Stimulated activated CD4-positive, alpha-beta T cell treated with anti-CD3 and anti-CD28 coated beads, Interleukin-15, amount 100 ng/mL, for 48 hours (primary cell): ENCODE measurements around the gene ARMH3.

Source experiments
- DNase-seq, 2 donors: peaks; one replicate each; pipeline ENCODE4 v3.0.0-alpha.2; 2020; ENCODE audit warnings: low read depth in 2 of 2

ARMH3 gene

DNA sequence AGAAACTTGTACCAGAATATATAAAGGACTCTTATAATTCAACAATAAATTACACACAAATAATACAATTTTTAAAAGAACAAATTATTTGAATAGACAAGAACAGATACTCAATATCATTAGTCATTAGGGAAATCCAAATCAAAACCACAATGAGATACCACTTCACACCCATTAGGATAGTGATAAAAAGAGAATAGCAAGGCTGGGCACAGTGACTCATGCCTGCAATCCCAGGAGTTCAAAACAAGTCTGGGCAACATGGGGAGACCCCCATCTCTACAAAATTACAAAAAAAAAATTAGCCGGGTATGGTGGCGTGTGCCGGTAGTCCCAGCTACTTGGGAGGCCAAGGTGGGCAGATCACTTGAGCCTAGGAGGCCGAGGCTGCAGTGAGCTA, 160.2 kb downstream of the ARMH3 start:
- no peak for DNase-seq

DNA sequence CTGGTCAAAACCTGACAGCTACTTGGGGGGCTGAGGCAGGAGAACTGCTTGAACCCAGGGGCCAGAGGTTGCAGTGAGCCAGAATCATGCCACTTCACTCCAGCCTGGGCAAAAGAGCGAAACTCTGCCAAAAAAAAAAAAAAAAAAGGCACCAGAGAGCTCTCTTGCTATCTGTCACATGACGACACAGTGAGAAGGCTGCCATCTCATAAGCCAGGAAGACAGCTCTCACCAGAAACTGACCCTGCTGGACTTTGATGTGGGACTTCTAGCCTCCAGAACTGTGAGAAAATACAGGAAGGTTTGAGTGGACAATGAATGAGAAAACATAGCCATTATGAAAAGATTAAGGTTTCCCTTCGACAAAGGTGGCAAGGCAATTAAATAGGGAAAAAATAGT, 161.2 kb downstream of the ARMH3 start:
- no peak for DNase-seq

DNA sequence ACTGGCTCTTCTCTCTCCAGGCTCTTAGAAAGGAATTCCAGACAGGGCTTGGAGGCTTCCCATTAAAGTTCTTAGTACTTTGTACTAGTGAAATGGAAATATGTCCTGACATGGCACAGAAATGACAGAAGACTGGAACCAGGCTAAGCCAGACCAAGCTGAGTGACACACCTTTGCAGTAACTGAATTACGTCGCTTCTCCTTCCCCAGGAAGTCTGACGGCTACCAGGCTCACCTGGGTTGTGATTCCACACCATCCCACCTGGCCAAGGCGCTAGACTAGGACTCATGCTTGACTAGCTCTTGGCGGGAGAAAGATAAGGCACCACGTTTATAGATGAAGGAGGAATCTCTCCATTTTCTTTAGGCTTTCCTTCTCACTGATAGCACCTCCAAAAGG, 161.7 kb downstream of the ARMH3 start:
- no peak for DNase-seq

DNA sequence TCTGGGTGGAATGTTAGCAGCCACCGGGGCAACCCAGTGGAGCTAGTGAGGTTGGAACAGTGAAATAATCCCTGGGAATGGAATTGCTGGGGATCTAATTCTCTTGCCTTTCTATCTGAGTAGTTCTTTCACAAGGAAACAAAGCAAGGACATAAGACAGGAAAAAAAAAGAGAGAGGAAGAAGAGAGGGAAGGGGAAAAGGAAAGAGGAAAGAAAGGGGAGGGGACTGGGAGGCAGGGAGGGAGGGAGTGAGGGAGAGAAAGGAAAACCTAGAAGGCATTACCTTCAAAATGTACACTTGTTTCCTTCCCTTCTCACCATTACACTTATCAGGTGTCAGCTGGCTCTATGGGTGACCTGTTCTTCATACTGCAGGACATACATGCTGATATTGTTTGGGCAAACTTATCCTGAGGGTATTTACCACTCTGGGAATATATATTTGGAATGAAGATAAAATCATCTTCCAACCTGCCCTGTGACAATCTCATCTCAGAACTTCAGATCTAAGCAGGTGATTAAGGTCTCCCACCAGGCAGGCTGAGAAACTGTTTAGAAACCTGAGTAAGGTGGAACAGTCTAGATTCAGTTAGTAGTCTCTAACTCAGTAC, 162.4 kb downstream of the ARMH3 start:
- DNase-seq, result no peak

DNA sequence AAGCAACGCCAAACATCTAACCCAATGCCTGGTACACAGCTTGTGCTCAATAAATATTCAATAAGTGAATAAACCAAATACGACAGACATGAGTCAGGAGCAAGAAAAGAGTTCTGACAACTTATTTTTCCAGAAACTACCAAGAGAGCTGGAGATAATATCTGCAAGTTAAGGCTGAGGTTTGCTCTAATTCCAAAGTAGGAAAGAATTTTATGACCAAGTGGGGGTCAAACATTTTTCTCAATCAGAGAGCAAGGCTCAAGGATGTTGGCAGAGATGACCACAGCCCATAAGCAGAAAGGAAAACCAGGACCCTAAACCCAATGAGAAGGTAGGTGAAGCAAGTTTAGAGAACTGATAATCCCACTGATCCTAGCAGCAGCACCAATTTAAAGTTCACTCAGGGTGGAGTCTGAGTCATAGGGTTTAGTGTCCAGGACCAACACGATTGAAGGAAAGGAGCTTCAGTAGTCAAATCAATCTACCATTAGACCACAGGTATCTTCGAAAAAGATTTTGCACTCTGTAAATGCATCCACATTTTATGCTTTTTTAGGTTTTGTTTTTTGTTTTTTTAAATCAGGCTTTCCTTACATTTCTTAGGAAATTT, 163.1 kb downstream of the ARMH3 start:
- no peak for DNase-seq

DNA sequence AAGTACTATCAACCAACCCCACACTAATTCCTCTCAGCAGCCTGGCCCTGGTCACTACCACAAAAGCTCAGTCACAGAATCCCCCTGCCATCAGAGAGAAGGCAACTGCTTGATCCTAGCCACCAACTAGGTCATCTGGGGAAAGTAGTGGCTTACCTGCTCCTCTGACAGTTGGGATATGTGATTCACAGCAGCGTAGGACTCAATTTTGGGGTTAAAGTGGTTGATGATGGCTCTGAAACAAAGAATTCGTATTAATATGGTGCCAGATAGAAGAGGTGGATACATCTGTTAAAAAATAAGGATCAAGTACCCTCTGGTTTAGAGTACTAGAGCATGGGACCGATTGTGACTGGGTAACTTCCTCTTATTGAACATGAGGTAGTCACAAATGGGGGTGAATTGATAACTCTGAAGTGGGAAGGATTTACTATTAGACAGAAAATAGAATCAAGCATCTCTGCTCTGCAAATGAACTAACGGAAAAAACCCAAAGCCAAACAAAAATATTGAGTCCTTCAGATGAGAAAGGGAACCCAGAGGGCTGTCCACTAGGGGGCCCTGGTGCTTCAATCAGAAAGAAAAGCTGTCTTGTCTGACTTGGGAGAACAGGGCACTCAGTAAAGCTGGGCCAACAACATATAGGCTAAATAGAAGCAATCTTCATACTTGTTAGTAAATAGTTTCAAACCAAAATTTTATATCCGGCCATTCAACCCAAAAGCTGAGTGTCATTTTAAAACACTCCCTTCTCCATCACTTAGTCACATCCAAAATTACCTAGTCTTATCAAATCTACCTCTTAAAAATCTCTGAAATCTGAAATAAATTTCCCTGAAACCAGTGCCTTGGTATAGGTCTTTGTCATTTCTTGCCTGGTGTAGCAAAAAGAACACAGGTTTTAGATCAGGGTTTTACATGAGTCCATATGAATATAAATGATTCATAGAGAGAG, 166.4 kb downstream of the ARMH3 start:
- DNase-seq, result peak; percentile 55 to 72

DNA sequence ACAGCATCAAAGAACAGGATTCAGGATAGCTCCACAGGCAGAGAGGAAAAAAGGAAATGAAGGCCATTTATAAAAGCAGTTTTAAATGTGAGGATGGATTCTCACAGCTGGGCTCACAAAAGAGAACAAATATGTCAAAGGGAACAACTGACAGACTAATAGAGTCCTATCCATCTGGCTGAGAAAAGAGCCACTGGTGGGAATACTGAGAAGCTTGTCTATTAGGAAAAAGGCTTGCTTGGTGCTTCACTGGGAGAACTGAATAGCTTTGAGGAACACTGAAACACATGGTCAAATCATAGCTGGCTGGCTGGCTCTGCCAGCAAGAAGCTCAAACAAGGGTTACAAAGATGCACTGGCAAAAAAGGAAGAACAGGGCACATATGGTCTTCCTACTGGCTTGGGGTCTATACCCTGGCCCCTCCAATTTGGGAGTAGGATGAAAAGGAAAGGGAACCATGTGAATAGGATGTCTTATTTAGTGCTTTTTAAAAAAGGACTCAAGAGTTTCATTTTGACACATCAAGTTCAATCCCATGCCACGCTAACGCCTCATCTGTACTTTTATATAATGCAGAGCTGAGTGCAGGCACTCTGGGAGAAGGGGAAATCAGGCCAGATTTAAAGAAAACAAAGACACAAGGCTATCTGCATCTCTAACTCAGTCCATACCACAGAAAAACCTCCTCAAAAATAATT, 167.6 kb downstream of the ARMH3 start:
- DNase-seq, result no peak

DNA sequence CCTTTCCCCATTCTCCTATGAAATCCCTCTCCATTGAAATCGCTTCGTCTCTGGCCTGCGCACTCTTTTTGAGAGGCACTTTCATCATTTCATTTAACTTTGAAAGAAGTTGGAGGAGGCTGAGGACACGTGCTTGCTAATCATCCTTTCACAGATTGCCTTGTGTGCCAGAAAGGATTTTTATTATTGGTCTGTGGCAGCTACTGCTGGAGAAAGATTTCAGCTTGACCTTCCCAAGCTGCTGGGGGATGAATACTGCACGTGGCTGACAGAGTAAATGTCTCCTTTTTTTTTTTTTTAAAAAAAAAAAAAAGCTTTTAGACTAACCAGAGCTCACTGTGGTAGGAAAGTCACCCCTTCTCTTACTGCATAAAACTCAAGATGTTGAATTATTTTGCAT, 168.2 kb downstream of the ARMH3 start:
- no peak for DNase-seq

DNA sequence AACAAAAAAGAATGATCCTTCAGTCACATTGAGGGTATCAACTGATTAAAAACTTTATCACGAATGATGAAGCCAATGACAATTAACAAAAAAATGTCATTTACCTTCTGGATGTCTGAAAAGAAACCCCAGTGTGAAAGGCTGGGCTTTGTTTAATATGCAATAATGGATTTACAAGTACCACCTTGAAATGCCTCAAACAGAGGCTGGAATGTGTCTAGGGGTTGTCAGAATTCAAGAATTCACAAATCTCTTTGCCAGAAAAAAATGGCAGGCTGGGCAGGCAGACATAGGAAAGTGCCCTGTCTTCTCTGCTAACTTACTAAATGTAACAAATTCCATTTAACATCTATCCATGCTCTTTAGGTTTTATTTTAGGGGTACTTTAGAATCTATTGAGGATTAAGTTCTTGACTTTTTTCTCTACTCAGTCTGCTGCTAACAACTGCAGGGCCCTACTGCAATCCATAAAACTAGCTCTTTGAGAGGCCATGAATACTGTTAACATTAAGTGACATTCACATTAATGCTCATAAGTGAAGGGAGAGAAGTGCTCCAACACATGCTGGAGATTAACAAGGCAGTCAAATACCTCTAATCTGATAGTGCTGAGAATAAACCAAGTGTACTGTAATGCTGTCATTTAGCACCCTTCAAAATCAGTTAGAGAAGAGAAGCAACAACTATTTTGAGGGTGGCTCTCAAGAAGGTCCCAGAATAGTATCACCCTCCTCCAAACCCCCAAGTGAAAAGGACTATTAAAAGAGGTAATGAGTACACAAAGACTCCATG, 169.3 kb downstream of the ARMH3 start:
- no peak for DNase-seq

DNA sequence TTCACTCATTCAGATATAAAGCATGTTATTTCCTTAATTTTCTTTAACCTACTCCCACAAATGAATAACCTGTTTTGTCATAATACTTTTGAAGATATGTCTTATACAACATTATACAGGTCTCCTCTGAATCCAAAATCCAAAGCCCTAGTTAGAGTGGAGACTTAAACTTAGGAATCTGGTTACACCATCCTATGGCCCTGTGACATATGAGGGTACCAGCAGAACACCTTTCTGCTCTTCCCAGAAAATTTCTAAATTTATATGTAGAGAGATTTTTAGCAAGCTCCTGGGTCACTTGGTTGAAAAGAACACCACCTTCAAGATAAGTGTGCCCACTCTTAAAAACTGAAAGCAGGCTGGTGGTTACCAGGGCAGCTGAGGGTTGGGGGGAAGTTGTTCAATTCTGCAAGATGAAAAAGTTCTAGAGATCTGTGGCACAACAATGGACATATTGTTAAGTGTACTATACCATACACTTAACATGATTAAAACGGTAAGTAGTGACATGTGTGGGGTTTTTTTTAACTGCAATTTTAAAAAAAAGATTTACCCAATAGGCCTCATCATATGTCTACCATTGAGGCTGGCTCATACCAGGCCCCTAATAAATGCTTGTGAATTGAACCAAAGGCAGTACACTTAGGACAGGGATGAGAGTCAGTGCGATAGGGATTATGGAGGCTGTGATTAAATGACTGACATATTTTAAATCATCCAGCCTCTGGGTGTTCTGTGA, 174.8 kb downstream of the ARMH3 start:
- no peak for DNase-seq

DNA sequence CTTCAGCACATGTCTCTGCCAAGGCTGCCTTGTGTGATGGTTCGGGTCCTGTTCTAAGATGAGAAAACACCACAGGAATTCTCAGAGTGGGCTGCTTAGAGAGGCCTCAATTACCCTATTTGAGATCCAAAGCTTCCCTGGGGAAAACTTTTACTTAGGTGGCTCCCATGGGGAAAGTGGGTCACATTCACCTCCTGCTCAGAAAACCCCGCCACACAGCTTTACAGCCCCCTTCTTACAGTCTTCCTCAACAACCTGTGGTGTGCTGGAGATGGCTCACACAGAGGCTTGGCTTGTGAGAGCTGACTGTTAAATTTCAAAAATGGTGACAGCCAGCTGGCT, 175.8 kb downstream of the ARMH3 start:
- DNase-seq, result no peak

DNA sequence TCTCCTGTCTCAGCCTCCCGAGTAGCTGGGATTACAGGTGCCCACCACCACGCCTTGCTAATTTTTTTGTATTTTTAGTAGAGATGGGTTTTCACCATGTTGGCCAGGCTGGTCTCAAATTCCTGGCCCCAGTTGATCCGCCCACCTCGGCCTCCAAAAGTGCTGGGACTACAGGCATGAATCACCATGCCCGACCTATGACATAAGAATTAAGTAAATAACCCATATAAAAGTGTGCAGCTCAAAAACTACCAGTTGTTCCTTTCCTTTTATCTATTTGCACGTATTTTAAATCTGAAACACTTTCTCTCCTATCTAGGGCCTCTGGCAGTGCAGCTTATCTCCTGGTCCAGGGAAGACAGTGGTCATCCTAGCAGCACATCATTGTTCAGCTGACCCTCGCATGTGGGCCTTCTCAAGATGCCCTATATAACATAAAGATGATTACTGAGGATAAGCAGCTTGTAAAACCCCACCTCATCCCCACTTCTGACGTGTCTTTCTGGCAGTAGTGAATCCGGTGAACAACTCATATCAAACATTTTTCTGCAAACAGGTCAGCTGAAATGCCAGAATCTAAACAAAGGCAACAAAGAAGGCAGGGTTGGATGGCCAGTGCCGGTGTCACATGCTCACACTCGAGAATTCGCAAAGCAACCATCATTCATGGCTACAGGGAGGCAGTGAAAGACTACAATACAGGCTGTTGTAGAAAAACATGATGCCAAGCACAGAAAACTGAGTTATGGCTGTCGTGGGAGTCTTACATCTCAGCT, 176.3 kb downstream of the ARMH3 start:
- DNase-seq, result no peak

DNA sequence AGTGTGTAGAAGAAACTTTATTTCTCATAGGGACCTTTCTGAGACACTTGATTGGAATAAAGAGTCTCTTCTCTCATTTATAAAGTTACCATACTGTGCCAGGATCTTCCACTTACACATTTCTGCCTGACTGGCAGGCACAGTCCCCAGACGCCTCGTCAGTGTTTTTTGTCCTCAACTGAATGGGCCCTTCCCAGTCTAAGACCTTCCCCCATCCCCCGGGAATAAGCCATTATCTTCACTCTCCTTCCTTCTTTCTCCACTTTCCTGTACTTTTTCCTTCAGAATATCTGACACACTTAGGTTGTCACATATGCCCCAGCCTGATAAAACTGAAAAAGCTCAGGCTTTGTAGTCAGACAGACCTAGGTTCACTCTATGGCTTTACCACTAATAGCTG, 177.1 kb downstream of the ARMH3 start:
- no peak for DNase-seq

DNA sequence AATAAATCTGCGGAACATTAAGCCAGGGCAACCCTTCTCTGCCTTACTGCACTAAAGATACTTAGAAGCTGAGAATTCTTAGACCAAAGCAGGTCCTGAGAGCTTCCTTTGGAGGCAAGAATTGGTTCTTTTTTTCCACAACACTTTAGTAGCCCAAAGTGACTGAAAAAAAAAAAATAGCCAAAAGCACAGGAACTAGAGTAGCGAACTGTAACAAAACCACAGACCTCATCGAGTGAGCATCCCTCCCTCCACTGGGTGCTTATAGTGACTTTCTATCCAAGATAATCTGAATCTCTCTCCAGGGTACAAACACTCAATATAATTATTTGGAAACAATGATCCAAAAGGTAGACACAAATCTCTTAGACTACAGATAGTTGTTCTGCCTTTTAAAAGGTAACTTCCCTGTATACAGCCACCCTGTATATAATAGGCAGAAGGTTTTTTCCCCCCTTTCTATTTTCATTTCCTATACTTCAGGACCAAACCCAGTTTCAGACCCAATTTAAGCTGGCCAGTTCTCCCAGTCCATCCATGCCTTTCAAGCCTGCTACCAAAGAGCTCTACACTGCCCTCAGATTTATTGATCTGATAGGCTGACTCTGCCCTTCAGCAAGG, 180.8 kb downstream of the ARMH3 start:
- DNase-seq, result no peak

DNA sequence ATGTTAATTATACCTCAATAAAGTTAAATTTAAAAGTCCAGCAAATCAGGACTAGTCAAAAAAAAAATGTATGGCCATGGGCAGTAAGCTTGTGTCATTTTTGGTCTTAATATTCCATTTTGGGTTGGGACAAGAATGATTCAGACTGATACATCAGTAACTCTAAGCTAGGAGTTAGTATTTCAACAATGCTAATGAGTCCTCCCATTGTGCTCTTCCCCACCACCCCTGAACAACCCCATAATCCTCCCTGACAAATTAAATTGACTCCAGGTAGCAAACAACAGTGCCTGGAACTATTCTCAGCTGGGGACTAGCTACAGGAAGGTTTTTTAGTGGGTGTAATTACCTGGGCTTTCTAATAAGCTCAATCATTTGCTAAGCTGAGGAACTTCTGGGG, 181.7 kb downstream of the ARMH3 start:
- DNase-seq, result no peak

DNA sequence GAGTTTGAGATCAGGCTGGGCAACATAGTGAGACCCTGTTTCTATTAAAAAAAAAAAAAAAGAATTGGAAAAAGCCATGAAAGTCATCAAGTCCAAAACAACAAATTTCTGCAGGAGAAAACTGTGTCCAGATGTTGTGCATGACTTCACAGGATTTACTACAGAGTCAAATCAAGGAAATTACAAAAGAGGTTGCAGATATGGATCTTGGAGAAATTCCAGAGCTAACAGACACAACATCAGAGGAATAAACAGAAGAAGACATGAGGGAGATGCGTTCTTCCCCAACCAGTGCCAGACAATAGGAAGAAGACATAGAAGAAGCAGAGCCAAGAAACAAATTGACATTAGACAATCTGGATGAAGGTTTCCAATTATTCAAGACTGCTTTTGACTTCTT, 188.0 kb downstream of the ARMH3 start:
- no peak for DNase-seq

DNA sequence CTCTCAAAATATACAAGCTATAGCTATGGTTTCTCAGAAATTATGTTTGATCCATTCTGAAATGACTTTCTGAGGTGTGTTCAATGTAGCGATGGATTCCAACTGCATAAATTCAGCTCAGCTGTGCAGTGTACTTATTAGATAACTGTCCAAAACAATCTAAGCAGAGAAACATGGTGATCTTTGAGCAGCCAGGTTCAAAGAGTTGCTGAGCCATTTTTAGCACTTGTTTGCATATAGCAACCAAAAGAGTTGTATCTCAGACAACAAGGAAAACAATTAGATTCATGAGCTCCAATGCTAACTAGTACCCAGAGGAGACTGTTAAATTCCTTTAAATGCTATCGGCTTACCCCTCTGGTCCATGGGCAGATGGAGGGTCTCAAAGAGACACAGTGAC, 196.4 kb downstream of the ARMH3 start:
- DNase-seq, result no peak

DNA sequence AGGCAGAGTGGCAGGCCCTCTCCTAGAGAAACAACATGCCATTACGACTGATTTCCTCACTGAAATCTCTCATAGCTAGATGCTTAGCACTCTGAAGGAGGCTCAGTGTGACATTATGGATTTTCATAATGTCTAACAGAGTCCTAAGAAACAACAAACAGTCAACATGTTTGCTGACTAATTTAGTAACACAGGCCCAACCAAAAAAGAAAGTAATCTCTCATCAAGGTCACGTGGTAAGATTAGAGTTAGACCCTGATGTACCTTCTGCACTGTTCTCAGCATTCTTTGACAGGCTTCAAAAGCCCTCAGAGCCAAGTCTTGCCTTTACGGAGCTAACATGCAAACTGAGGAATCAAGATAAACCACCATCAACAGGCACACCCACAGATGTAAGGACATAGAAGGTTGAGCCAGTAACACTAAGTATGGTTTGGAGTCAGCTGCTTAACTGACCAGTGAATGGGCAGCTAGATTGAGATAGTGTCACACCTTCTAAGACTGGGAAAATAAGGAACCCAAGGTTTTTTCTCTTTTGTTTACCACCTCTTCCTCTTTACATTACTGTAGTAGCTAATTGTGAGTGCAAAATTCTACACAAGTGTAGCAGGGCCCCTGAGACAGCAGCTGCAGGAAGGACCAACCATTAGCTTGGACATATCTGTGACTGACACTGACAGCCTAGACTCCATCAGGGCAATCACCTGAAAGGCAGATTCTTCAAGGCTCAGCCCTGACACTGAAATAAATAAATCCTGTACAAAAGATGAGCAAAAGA, 197.1 kb downstream of the ARMH3 start:
- DNase-seq, result no peak
